ENCODE results near the gene CHD9. TPM values are rescaled to one million over a fixed set of nuclear protein-coding genes. Genes with fewer than 3 reads are reported as not detected.
A peak's percentile ranks its signal among the peaks of the same experiment; 100 is the strongest.

The CHD9 gene
- total RNA-seq, 1 experiment from 2014 or later, result 12.9 TPM

GRCh38 chr16:53356478-53357207 is 301.9 kb downstream of the CHD9 start:
- Histone ChIP-seq H3K27me3 (ENCODE audit: control insufficient read depth, insufficient read depth, low read length) (no peaks in the 10 kb centered on the region), H3K4me3 (ENCODE audit: insufficient read depth, low read depth, low read length) (no peak overlapping the region), H3K36me3 (replicated peaks; ENCODE audit: control insufficient read depth, insufficient read depth, low read length) (no peaks in the 10 kb centered on the region)
- DNase-seq, result peak; percentile 55

- H3K4me3 ChIP-seq (ENCODE audit: insufficient read depth, low read depth, low read length), result no peak overlapping the region
- H3K36me3 ChIP-seq (replicated peaks; ENCODE audit: control insufficient read depth, insufficient read depth, low read length), result no peaks in the 10 kb centered on the region
- no peak for DNase-seq
- H3K27me3 ChIP-seq (ENCODE audit: control insufficient read depth, insufficient read depth, low read length), result no peaks in the 10 kb centered on the region
Observed at GRCh38 chr16:53357208-53357586, 302.4 kb downstream of the CHD9 start.

GRCh38 chr16:53357955-53358354 is 303.2 kb downstream of the CHD9 start:
- no peaks in the 10 kb centered on the region for H3K27me3 ChIP-seq (ENCODE audit: control insufficient read depth, insufficient read depth, low read length)

GRCh38 chr16:53358884-53359283 is 304.1 kb downstream of the CHD9 start:
- Histone ChIP-seq H3K27me3 (ENCODE audit: control insufficient read depth, insufficient read depth, low read length) (no peaks in the 10 kb centered on the region), H3K36me3 (replicated peaks; ENCODE audit: control insufficient read depth, insufficient read depth, low read length) (no peaks in the 10 kb centered on the region), H3K4me3 (ENCODE audit: insufficient read depth, low read depth, low read length) (no peak overlapping the region)
- DNase-seq, result no peak

More at GRCh38 chr16:53357955-53358354, 303.2 kb downstream of the CHD9 start:
- Histone ChIP-seq H3K4me3 (ENCODE audit: insufficient read depth, low read depth, low read length) (no peak overlapping the region), H3K36me3 (replicated peaks; ENCODE audit: control insufficient read depth, insufficient read depth, low read length) (no peaks in the 10 kb centered on the region)
- DNase-seq, result no peak

GRCh38 chr16:53369921-53370320 is 315.1 kb downstream of the CHD9 start:
- no peak overlapping the region for H3K4me3 ChIP-seq (ENCODE audit: insufficient read depth, low read depth, low read length)
- no peaks in the 10 kb centered on the region for H3K36me3 ChIP-seq (replicated peaks; ENCODE audit: control insufficient read depth, insufficient read depth, low read length)
- no peak for DNase-seq
- no peaks in the 10 kb centered on the region for H3K27me3 ChIP-seq (ENCODE audit: control insufficient read depth, insufficient read depth, low read length)

- H3K36me3 ChIP-seq (replicated peaks; ENCODE audit: control insufficient read depth, insufficient read depth, low read length), result no peaks in the 10 kb centered on the region
- H3K4me3 ChIP-seq (ENCODE audit: insufficient read depth, low read depth, low read length), result no peak overlapping the region
- no peaks in the 10 kb centered on the region for H3K27me3 ChIP-seq (ENCODE audit: control insufficient read depth, insufficient read depth, low read length)
- no peak for DNase-seq
Observed at GRCh38 chr16:53370827-53371226, 316.0 kb downstream of the CHD9 start.

GRCh38 chr16:53372992-53373871 is 318.4 kb downstream of the CHD9 start:
- Histone ChIP-seq H3K4me3 (ENCODE audit: insufficient read depth, low read depth, low read length) (no peak overlapping the region), H3K36me3 (replicated peaks; ENCODE audit: control insufficient read depth, insufficient read depth, low read length) (no peaks in the 10 kb centered on the region), H3K27me3 (ENCODE audit: control insufficient read depth, insufficient read depth, low read length) (no peaks in the 10 kb centered on the region)
- DNase-seq, result peak; percentile 70

GRCh38 chr16:53374800-53375199 is 320.0 kb downstream of the CHD9 start:
- Histone ChIP-seq H3K27me3 (ENCODE audit: control insufficient read depth, insufficient read depth, low read length) (no peaks in the 10 kb centered on the region), H3K36me3 (replicated peaks; ENCODE audit: control insufficient read depth, insufficient read depth, low read length) (no peaks in the 10 kb centered on the region), H3K4me3 (ENCODE audit: insufficient read depth, low read depth, low read length) (no peak overlapping the region)
- DNase-seq, result no peak

- no peak overlapping the region for H3K4me3 ChIP-seq (ENCODE audit: insufficient read depth, low read depth, low read length)
- no peak for DNase-seq
- H3K27me3 ChIP-seq (ENCODE audit: control insufficient read depth, insufficient read depth, low read length), result no peaks in the 10 kb centered on the region
- H3K36me3 ChIP-seq (replicated peaks; ENCODE audit: control insufficient read depth, insufficient read depth, low read length), result no peaks in the 10 kb centered on the region
Observed at GRCh38 chr16:53378138-53378537, 323.3 kb downstream of the CHD9 start.

Other genes starting within 250 kb of the CHD9 start
- gene CHD9NB, start 2.1 kb upstream of the CHD9 start, total RNA-seq (2014; rRNA removed; shearing (Covaris generic)), result 2.0 and 2.1 TPM in 2 replicates

Measured in H7 (cell line).